H9 (cell line): ENCODE results near the gene ADGRD1. TPM values are rescaled to one million over a fixed set of nuclear protein-coding genes. Genes with fewer than 3 reads are reported as not detected.

Experiments used
- DNase-seq: peaks from one replicate; pipeline ENCODE4 v3.0.0-alpha.2; 2017
- H2AFZ ChIP-seq: one replicate; pipeline ENCODE4 v1.6.1; 2013; ENCODE audit warnings: mild to moderate bottlenecking, low read length, control low read depth, moderate library complexity
- H2AK5ac ChIP-seq: 2 replicates; pipeline ENCODE4 v1.6.1; 2013; ENCODE audit warnings: low read length, control low read depth, mixed read lengths; ENCODE audit not compliant: insufficient read length
- H2BK120ac ChIP-seq: one replicate; pipeline ENCODE4 v1.6.1; 2013; ENCODE audit warnings: low read depth, mild to moderate bottlenecking, low read length, control low read depth, inconsistent platforms; ENCODE audit not compliant: poor library complexity, severe bottlenecking
- H2BK12ac ChIP-seq: 2 replicates; pipeline ENCODE4 v1.6.1; 2013; ENCODE audit warnings: low read length, control low read depth, mixed read lengths, low read depth; ENCODE audit not compliant: insufficient read length
- H2BK15ac ChIP-seq: 2 replicates; pipeline ENCODE4 v1.6.1; 2013; ENCODE audit warnings: low read depth, low read length, control low read depth
- H2BK20ac ChIP-seq: one replicate; pipeline ENCODE4 v1.6.1; 2013; ENCODE audit warnings: low read depth, mild to moderate bottlenecking, low read length, control low read depth, inconsistent platforms; ENCODE audit not compliant: poor library complexity, severe bottlenecking
- H2BK5ac ChIP-seq: 2 replicates; pipeline ENCODE4 v1.6.1; 2013; ENCODE audit warnings: low read length, control low read depth, mixed read lengths; ENCODE audit not compliant: insufficient read length
- H3K14ac ChIP-seq: 2 replicates; pipeline ENCODE4 v1.6.1; 2013; ENCODE audit warnings: low read length, control low read depth; ENCODE audit not compliant: insufficient read depth
- H3K18ac ChIP-seq: 2 replicates; pipeline ENCODE4 v1.6.1; 2013; ENCODE audit warnings: low read depth, mild to moderate bottlenecking, mixed read lengths, low read length, control low read depth; ENCODE audit not compliant: insufficient read length
- H3K23ac ChIP-seq: 2 replicates; pipeline ENCODE4 v1.6.1; 2013; ENCODE audit warnings: low read length, control low read depth, mixed read lengths, low read depth; ENCODE audit not compliant: insufficient read length
- H3K23me2 ChIP-seq: 2 replicates; pipeline ENCODE4 v1.6.1; 2013; ENCODE audit warnings: low read depth, mild to moderate bottlenecking, mixed read lengths, low read length, control low read depth; ENCODE audit not compliant: insufficient read length, poor library complexity, severe bottlenecking
- H3K27ac ChIP-seq: 2 replicates; pipeline ENCODE4 v1.5.1; 2013; ENCODE audit warnings: low read length, control low read depth, mixed read lengths, low read depth; ENCODE audit not compliant: insufficient read length
- H3K27me3 ChIP-seq: 2 replicates; pipeline ENCODE4 v1.6.1; 2013; ENCODE audit warnings: low read length, control low read depth, inconsistent platforms; ENCODE audit not compliant: insufficient read depth
- H3K4ac ChIP-seq: 2 replicates; pipeline ENCODE4 v1.6.1; 2013; ENCODE audit warnings: low read depth, mild to moderate bottlenecking, control low read depth, inconsistent platforms, low read length, moderate library complexity
- H3K4me1 ChIP-seq: 2 replicates; pipeline ENCODE4 v1.6.1; 2013; ENCODE audit warnings: low read length, control low read depth, inconsistent platforms; ENCODE audit not compliant: insufficient read depth
- H3K4me2 ChIP-seq: 2 replicates; pipeline ENCODE4 v1.6.1; 2013; ENCODE audit warnings: low read length, control low read depth, mixed read lengths; ENCODE audit not compliant: insufficient read length, insufficient read depth
- H3K56ac ChIP-seq: 2 replicates; pipeline ENCODE4 v1.6.1; 2013; ENCODE audit warnings: low read depth, mild to moderate bottlenecking, mixed read lengths, low read length, control low read depth; ENCODE audit not compliant: insufficient read length
- H3K79me1 ChIP-seq: 2 replicates; pipeline ENCODE4 v1.6.1; 2013; ENCODE audit warnings: low read depth, mild to moderate bottlenecking, moderate library complexity, low read length, control low read depth, inconsistent platforms; ENCODE audit not compliant: insufficient read depth, poor library complexity, severe bottlenecking
- H3K79me2 ChIP-seq: 2 replicates; pipeline ENCODE4 v1.6.1; 2013; ENCODE audit warnings: low read length, control low read depth, inconsistent platforms; ENCODE audit not compliant: insufficient read depth
- H3K9ac ChIP-seq: 2 replicates; pipeline ENCODE4 v1.6.1; 2013; ENCODE audit warnings: low read length, control low read depth, mixed read lengths; ENCODE audit not compliant: insufficient read length; ENCODE audit errors: extremely low read depth
- H3K9me3 ChIP-seq: one replicate; pipeline ENCODE4 v1.6.1; 2013; ENCODE audit warnings: low read depth, low read length, inconsistent platforms; ENCODE audit not compliant: control insufficient read depth
- H3T11ph ChIP-seq: one replicate; pipeline ENCODE4 v1.6.1; 2013; ENCODE audit warnings: mild to moderate bottlenecking, low read length, control low read depth, inconsistent platforms
- H4K20me1 ChIP-seq: one replicate; pipeline ENCODE4 v1.6.1; 2013; ENCODE audit not compliant: control insufficient read depth, insufficient read length, insufficient read depth
- H4K5ac ChIP-seq: 2 replicates; pipeline ENCODE4 v1.6.1; 2013; ENCODE audit warnings: low read depth, mild to moderate bottlenecking, mixed read lengths, low read length, control low read depth; ENCODE audit not compliant: insufficient read length
- H4K8ac ChIP-seq: replicated peaks from 2 replicates; pipeline ENCODE4 v1.6.1; 2013; ENCODE audit warnings: low read length, control low read depth, mixed read lengths, low read depth; ENCODE audit not compliant: insufficient read length
- H4K91ac ChIP-seq: 2 replicates; pipeline ENCODE4 v1.6.1; 2013; ENCODE audit warnings: low read depth, mild to moderate bottlenecking, moderate library complexity, mixed read lengths, low read length, control low read depth; ENCODE audit not compliant: insufficient read length
- H3K27ac Mint-ChIP-seq, 3 experiments: 2 replicates in 2 of 3; 3 replicates in 1 of 3; pipeline ENCODE4 v1.8.0; 2020 to 2021; ENCODE audit warnings: mixed read lengths in 3 of 3, mild to moderate bottlenecking in 1 of 3, moderate library complexity in 1 of 3
- H3K27me3 Mint-ChIP-seq: 2 replicates; pipeline ENCODE4 v1.8.0; 2021; ENCODE audit warnings: low read depth, mild to moderate bottlenecking, moderate library complexity, mixed read lengths
- H3K36me3 Mint-ChIP-seq, 3 experiments: 2 replicates in 2 of 3; 3 replicates in 1 of 3; pipeline ENCODE4 v1.8.0; 2020 to 2021; ENCODE audit warnings: low read depth in 3 of 3, mixed read lengths in 3 of 3; ENCODE audit not compliant: insufficient read depth in 1 of 3
- H3K4me1 Mint-ChIP-seq, 2 experiments: 2 replicates each; pipeline ENCODE4 v1.8.0; 2020; ENCODE audit warnings: mixed read lengths in 2 of 2
- H3K4me3 Mint-ChIP-seq, 2 experiments: 2 replicates in 1 of 2; 3 replicates in 1 of 2; pipeline ENCODE4 v1.8.0; 2020 to 2021; ENCODE audit warnings: mild to moderate bottlenecking in 2 of 2, mixed read lengths in 2 of 2, moderate library complexity in 1 of 2
- H3K9me3 Mint-ChIP-seq, 2 experiments: 2 replicates in 1 of 2; 3 replicates in 1 of 2; pipeline ENCODE4 v1.8.0; 2020; ENCODE audit warnings: mild to moderate bottlenecking in 2 of 2, mixed read lengths in 2 of 2, moderate library complexity in 1 of 2
- WGBS: extraction: QIAGEN DNeasy Blood & Tissue Kit; methylation state at CpG from one replicate; pipeline ENCODE4 v1.1.7; 2013; ENCODE audit warnings: missing lambda C conversion rate, low lambda C conversion rate, mixed read lengths; ENCODE audit not compliant: insufficient read length; ENCODE audit errors: extremely low coverage; 5-methylcytosine and 5-hydroxymethylcytosine counted together
- total RNA-seq: library from RNA; stranded (reverse); gene quantifications from 2 replicates; pipeline ENCODE4 v1.2.1, GENCODE V29; 2021
- TF ChIP-seq, protein P1 (sequence below): fragments of 200-600 bp; sonication (generic); conservative IDR thresholded peaks from 3 replicates; pipeline ENCODE4 v1.8.0; 2021; ENCODE audit warnings: antibody characterized with exemption, mild to moderate bottlenecking

ADGRD1 gene
- total RNA-seq, 1 experiment from 2014 or later: 0.52 TPM

GRCh38 chr12:131007031-131007739 lies 53.5 kb downstream of the ADGRD1 start:
- H4K5ac ChIP-seq: no peak overlapping the region
- H3K36me3 Mint-ChIP-seq: no peaks in the 10 kb centered on the region; a peak in 1 of 7 replicates
- H2BK15ac ChIP-seq: no peak overlapping the region
- H2AK5ac ChIP-seq: no peak overlapping the region
- H3K4ac ChIP-seq: no peak overlapping the region
- no peak overlapping the region for H2AFZ ChIP-seq
- no peak overlapping the region for H3K18ac ChIP-seq
- no peak overlapping the region for H3K56ac ChIP-seq
- TF ChIP-seq, protein P1, sequence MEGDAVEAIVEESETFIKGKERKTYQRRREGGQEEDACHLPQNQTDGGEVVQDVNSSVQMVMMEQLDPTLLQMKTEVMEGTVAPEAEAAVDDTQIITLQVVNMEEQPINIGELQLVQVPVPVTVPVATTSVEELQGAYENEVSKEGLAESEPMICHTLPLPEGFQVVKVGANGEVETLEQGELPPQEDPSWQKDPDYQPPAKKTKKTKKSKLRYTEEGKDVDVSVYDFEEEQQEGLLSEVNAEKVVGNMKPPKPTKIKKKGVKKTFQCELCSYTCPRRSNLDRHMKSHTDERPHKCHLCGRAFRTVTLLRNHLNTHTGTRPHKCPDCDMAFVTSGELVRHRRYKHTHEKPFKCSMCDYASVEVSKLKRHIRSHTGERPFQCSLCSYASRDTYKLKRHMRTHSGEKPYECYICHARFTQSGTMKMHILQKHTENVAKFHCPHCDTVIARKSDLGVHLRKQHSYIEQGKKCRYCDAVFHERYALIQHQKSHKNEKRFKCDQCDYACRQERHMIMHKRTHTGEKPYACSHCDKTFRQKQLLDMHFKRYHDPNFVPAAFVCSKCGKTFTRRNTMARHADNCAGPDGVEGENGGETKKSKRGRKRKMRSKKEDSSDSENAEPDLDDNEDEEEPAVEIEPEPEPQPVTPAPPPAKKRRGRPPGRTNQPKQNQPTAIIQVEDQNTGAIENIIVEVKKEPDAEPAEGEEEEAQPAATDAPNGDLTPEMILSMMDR: no peak
- H3K4me2 ChIP-seq: no peak overlapping the region
- no peaks in the 10 kb centered on the region for H3K79me1 ChIP-seq
- no peak overlapping the region for H2BK20ac ChIP-seq
- peaks cover 0 to 10% of the 10 kb centered on the region in 2 experiments; a peak in 2 of 4 replicates for H3K4me1 Mint-ChIP-seq
- H3K27ac ChIP-seq: no peak overlapping the region
- no peak overlapping the region for H3K27ac Mint-ChIP-seq
- no peaks in the 10 kb centered on the region for H3K9me3 Mint-ChIP-seq
- H2BK120ac ChIP-seq: no peak overlapping the region
- no peak overlapping the region for H3K23ac ChIP-seq
- no peaks in the 10 kb centered on the region for H3K9me3 ChIP-seq
- H3K23me2 ChIP-seq: no peaks in the 10 kb centered on the region
- H3T11ph ChIP-seq: no peak overlapping the region
- H3K4me1 ChIP-seq: no peaks in the 10 kb centered on the region
- H3K27me3 Mint-ChIP-seq: peaks cover 2% of the 10 kb centered on the region
- no peak overlapping the region for H2BK5ac ChIP-seq
- H3K27me3 ChIP-seq: no peaks in the 10 kb centered on the region
- H4K91ac ChIP-seq: no peak overlapping the region
- WGBS: no CpG with 5 or more reads among the region's 20 CpGs
- H3K14ac ChIP-seq: no peak overlapping the region; the same call in 1 of the 2 replicates
- H2BK12ac ChIP-seq: no peak overlapping the region
- H3K79me2 ChIP-seq: no peaks in the 10 kb centered on the region
- no peaks in the 10 kb centered on the region for H4K20me1 ChIP-seq
- DNase-seq: no peak
- no peak overlapping the region for H4K8ac ChIP-seq
- no peak overlapping the region for H3K9ac ChIP-seq
- H3K4me3 Mint-ChIP-seq: no peak overlapping the region
